Ishikawa (cell line): ENCODE results near the gene SETDB1.
A peak's percentile ranks its signal among the peaks of the same experiment; 100 is the strongest.

ENCODE experiments used
- CEBPB ChIP-seq: IDR thresholded peaks from 2 replicates; pipeline ENCODE4 v1.6.1; 2012
- CREB1 ChIP-seq: IDR thresholded peaks from 2 replicates; pipeline ENCODE4 v1.6.1; 2012; ENCODE audit warnings: low read depth
- EGR1 ChIP-seq: IDR thresholded peaks from 2 replicates; pipeline ENCODE4 v1.6.1; 2012
- EP300 ChIP-seq: IDR thresholded peaks from 2 replicates; pipeline ENCODE4 v1.6.1; 2012; ENCODE audit warnings: borderline replicate concordance
- FOXM1 ChIP-seq: IDR thresholded peaks from 2 replicates; pipeline ENCODE4 v1.6.1; 2012; ENCODE audit warnings: low read depth, borderline replicate concordance
- MAX ChIP-seq: IDR thresholded peaks from 2 replicates; pipeline ENCODE4 v1.6.1; 2012
- NFIC ChIP-seq: IDR thresholded peaks from 2 replicates; pipeline ENCODE4 v1.6.1; 2012
- RAD21 ChIP-seq: IDR thresholded peaks from 2 replicates; pipeline ENCODE4 v1.6.1; 2012; ENCODE audit warnings: low read depth
- REST ChIP-seq: IDR thresholded peaks from 2 replicates; pipeline ENCODE4 v1.6.1; 2012; ENCODE audit warnings: low read depth, mild to moderate bottlenecking
- TAF1 ChIP-seq: IDR thresholded peaks from 2 replicates; pipeline ENCODE4 v1.6.1; 2012; ENCODE audit warnings: low read depth, mild to moderate bottlenecking
- TCF12 ChIP-seq: IDR thresholded peaks from 2 replicates; pipeline ENCODE4 v1.6.1; 2012; ENCODE audit warnings: low read depth
- TEAD4 ChIP-seq: IDR thresholded peaks from 2 replicates; pipeline ENCODE4 v1.6.1; 2012
- USF1 ChIP-seq: IDR thresholded peaks from 2 replicates; pipeline ENCODE4 v1.6.1; 2012
- YY1 ChIP-seq: IDR thresholded peaks from 2 replicates; pipeline ENCODE4 v1.6.1; 2012; ENCODE audit warnings: low read depth
- ZBTB7A ChIP-seq: IDR thresholded peaks from 2 replicates; pipeline ENCODE4 v1.6.1; 2012; ENCODE audit warnings: low read depth

The SETDB1 gene

GRCh38 chr1:150966011-150966410 is 39.8 kb downstream of the SETDB1 start:
- TF ChIP-seq ZBTB7A (no peak), EGR1 (no peak), TCF12 (no peak), EP300 (no peak), TAF1 (no peak), REST (no peak), NFIC (no peak), FOXM1 (no peak), CEBPB (no peak), RAD21 (no peak), YY1 (no peak), MAX (no peak), TEAD4 (no peak), USF1 (no peak), CREB1 (no peak)

- TF ChIP-seq CEBPB (no peak), YY1 (no peak), FOXM1 (no peak), RAD21 (no peak), EGR1 (no peak), MAX (no peak)
Observed at GRCh38 chr1:150967936-150968335, 41.8 kb downstream of the SETDB1 start.

- TF ChIP-seq ZBTB7A (no peak), TEAD4 (no peak), CEBPB (no peak), TCF12 (no peak), EGR1 (no peak), CREB1 (no peak), FOXM1 (no peak), MAX (no peak), TAF1 (no peak), YY1 (no peak), RAD21 (no peak)
Observed at GRCh38 chr1:150968491-150968890, 42.3 kb downstream of the SETDB1 start.

- TF ChIP-seq FOXM1 (no peak), TCF12 (no peak), EP300 (no peak), TAF1 (no peak), NFIC (no peak), RAD21 (no peak)
Observed at GRCh38 chr1:150969626-150970025, 43.5 kb downstream of the SETDB1 start.

- TF ChIP-seq CEBPB (peak; percentile 92), ZBTB7A (no peak), NFIC (no peak), USF1 (no peak), RAD21 (no peak)
Observed at GRCh38 chr1:150970808-150971582, 44.8 kb downstream of the SETDB1 start.

- no peak for TF ChIP-seq CREB1
- no peak for TF ChIP-seq NFIC
- 0 out of 2 replicates have a peak, but pooled peaks have one; percentile 14 for TF ChIP-seq TAF1
- TF ChIP-seq YY1 = no peak
- TF ChIP-seq TCF12 = 0 out of 2 replicates have a peak, but pooled peaks have one; percentile 24
- TF ChIP-seq TEAD4 = peak; percentile 79
Observed at GRCh38 chr1:150971583-150972416, 45.6 kb downstream of the SETDB1 start.
